Placental epithelial cell (primary cell): Measurements from ENCODE around the gene MMEL1. TPM values are rescaled to one million over a fixed set of nuclear protein-coding genes. Genes with fewer than 3 reads are reported as not detected.

Experiments
- total RNA-seq: library from RNA; depleted of rRNA; stranded (reverse); fragments of >200 nt; gene quantifications from 2 replicates; pipeline ENCODE4 v1.2.3, GENCODE V29; 2012

The MMEL1 gene, protein sequence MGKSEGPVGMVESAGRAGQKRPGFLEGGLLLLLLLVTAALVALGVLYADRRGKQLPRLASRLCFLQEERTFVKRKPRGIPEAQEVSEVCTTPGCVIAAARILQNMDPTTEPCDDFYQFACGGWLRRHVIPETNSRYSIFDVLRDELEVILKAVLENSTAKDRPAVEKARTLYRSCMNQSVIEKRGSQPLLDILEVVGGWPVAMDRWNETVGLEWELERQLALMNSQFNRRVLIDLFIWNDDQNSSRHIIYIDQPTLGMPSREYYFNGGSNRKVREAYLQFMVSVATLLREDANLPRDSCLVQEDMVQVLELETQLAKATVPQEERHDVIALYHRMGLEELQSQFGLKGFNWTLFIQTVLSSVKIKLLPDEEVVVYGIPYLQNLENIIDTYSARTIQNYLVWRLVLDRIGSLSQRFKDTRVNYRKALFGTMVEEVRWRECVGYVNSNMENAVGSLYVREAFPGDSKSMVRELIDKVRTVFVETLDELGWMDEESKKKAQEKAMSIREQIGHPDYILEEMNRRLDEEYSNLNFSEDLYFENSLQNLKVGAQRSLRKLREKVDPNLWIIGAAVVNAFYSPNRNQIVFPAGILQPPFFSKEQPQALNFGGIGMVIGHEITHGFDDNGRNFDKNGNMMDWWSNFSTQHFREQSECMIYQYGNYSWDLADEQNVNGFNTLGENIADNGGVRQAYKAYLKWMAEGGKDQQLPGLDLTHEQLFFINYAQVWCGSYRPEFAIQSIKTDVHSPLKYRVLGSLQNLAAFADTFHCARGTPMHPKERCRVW
- not detected in 2 replicates for total RNA-seq

DNA sequence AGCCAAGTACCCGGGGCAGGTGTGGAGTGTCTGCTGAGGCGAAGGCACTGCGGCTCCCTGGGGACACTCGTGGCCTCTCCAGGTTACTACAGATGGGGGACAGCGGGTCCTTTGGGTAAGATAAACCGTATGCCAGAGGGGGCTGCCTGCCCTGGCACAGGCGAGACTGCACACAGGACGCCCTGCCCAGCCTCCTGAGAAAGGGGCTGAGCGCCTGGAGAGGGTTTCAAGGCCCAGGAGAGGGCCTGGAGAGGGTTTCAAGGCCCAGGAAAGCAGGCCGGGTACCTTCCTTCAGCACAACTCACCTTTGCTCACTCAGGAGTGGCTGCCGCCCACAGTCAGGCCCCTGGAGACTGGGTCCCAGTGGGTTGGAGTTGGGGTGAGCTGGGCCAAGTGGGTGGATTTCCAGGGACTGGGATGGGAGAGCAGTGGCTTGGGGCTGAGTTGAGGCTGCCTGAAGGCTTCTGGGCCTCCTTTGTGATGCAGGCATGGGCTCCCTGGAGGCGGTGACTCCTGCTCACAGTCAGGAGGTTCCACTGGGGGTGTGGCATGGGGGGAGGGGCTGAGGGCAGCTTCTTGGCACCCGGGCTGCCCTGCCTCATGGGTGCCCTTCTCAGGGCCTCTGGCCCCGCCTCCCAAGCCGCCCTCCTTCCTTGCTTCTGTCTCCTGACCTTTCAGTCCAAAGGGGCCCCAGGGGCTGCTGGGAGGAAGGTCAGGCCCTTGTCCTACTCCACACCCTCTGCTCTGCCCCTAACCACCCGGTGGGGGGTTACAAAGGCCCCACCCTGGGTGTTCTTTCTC, at the start of gene MMEL1:
MMEL1 (minus strand) TSS at position 456 of the 801 bp plus-strand sequence. CDS start 3,532 bp downstream, outside the sequence.

DNA sequence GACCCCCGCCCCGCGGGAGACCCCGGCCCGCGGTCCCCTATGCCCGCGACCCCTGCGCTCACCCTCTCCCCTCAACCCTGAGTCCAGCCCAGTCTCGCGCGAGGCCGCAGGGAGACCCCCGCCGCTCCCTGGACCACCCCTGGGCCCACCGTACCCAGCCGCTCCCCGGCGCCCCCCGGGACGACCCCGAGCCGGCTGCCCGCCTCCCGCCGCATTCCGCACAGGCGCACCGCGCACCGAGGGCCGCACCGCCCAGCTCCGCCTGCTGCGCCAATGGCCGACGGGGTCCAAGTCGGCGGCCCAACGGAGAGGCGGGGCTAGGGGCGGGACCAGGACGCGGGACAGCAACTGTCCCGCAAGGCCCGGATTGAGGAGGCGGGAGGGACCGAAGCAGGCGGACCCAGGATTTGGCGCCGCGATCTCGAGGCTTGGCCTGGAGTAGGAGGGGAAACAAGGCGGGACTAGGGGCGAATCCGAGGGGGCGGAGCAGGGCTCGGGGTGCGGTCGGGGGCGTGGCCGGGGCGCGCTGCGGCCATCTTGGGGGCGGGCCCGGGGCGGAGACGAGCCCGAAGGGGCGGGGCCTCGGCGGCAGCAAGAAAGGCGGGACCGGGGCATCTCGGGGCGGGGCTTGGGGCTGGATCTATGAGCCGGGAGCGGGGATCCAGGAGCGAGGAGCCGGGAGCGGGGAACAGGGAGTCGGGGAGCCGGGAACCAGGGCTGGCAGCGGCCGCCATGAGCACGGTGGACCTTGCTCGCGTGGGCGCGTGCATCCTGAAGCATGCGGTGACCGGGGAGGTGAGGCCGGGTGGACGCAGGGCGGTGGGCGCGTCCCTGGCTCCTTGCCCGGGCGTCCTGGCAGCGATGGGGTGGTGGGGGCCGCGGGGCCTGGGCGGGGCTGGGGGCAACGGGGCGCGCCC, 46.4 kb downstream of the MMEL1 start, which contains the start of gene PRXL2B:
PRXL2B (plus strand) TSS at position 624 of the 917 bp plus-strand sequence; CDS start at position 733, 109 bp downstream.

DNA sequence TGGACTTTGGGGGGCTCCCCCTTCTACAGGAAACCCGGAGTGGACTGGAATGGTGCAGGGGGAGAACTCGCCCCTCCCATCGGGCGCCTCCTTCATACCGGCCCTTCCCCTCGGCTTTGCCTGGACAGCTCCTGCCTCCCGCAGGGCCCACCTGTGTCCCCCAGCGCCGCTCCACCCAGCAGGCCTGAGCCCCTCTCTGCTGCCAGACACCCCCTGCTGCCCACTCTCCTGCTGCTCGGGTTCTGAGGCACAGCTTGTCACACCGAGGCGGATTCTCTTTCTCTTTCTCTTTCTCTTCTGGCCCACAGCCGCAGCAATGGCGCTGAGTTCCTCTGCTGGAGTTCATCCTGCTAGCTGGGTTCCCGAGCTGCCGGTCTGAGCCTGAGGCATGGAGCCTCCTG, 76.5 kb downstream of the MMEL1 start, which contains the start of gene TNFRSF14:
TNFRSF14 (plus strand) TSS at position 95 of the 401 bp plus-strand sequence; CDS start at position 389, 294 bp downstream.

Other genes starting within 250 kb of the MMEL1 start
- 13.0 and 16.9 TPM in 2 replicates for gene MORN1, start 241.5 kb downstream of the MMEL1 start, total RNA-seq
- gene RER1, start 241.2 kb downstream of the MMEL1 start, total RNA-seq: 72.2 and 98.8 TPM in 2 replicates
- gene PEX10, start 220.5 kb downstream of the MMEL1 start, total RNA-seq: 31.0 and 46.5 TPM in 2 replicates
- gene PLCH2, start 156.7 kb downstream of the MMEL1 start, total RNA-seq: 0.22 and 0.39 TPM in 2 replicates
- gene PANK4, start 106.4 kb downstream of the MMEL1 start, total RNA-seq: 27.9 and 43.1 TPM in 2 replicates
- not detected in 2 replicates for gene HES5, start 102.8 kb downstream of the MMEL1 start, total RNA-seq
- 2.0 and 5.4 TPM in 2 replicates for gene TNFRSF14, start 76.6 kb downstream of the MMEL1 start, total RNA-seq
- 9.8 and 12.0 TPM in 2 replicates for gene PRXL2B, start 46.2 kb downstream of the MMEL1 start, total RNA-seq
- gene TTC34, start 168.7 kb upstream of the MMEL1 start, total RNA-seq: 0.22 and 0.79 TPM in 2 replicates